Activated CD4-positive, CD25-positive, alpha-beta regulatory T cell (primary cell): ENCODE data around the gene LIG4.
"Not testable (repeated sequence)": the region's sequence is repeated elsewhere in the genome, so short reads cannot be mapped to it uniquely, and the experiment has no call there.

ENCODE experiments used
- DNase-seq, 4 experiments: peaks; one replicate each; lab custom pipeline; 2025; lab: John Stamatoyannopoulos, UW

The LIG4 gene

DNA sequence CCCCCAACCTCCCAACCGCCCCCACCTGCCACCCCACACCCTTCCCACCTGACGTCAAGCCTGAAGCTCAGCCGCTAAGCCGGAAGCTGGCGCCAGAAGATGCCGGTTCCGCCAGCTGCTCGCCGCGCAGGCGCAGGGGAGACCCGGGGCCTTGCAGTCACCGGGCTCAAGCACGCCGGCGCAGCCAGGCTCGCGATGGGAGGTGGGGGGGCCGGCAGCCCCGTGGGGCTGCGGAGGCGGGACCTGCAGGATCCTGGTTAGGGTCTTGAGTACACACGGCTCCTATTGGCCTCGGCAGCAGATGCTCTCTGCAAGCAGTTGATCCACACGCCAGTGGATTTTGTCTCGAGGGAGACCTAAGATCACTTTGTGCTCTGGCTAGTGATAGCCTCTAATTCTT is at the start of gene LIG4:
LIG4 (minus strand) TSS at position 101 of the 400 bp plus-strand sequence. CDS start 4,268 bp downstream, outside the sequence.
- peak; percentile 76 to 93 (median 84) for DNase-seq

DNA sequence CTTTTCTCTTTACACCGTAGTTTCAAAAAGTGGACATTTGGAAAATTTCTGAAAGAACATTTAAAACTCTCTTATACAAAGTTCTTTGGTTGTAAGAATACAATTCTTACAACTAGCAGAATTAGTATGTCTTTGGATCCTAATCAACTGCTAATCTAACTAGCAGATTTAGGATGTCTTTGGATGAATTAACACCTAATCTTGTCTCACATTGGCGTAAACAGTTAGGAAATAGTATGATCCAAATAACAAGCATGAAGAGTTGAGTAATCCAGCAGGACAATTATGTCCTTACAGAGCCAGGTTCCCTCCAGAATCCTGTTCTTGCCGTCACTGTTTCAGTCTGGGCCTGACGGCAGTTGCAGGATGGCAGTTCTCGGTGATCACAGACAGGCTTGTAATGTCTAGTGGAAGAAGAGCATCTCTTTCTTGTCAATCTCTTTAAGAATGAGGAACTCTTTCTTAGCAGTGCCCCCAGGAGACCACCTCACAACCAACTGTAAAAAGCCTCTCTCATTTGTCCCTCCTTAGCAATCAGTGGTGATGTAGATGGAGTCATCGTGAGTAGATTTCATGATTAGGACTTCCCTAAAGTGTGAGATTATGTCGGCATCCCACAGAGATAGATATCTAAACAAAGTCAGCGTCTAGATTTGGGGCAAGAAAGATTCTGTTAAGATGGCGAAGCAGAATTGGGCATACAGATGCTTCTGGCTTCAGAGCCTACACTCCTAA is 48.5 kb upstream of the LIG4 start:
- DNase-seq, result no peak

DNA sequence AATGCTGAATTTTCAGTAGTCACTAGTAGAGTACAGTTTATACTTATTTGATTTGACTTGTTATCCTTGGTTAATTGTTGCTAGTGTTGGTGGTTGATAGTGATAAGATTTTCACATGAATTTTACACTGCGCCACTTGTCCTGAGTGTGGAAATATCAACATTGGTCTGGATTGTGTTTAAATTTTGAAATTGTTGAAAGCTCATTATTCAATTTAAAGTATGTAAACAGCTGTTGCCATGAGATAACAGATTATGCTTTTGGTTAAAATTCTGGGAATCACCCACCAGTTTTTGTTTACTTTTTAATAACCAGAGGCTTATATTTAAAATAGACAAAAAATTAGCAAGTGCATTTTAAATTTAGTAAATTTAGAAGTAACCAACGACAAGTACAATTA is 41.9 kb upstream of the LIG4 start:
- no peak for DNase-seq

DNA sequence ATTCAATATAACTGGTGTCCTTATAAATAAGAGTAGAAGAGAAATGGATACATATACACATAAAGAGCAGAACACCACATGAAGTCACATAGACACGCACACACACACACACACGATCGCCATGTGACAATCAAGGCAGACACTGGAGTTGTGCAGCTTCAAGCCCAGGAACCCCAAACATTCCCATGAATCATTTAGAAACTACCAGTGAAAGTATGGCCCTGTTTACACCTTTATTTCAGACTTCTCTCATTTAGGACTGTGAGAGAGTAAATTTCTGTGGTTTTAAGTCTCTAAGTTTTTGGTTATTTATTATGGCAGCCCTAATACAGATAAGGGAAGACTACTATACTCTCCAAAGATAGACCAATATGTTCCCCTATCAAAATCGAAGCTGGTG is 33.8 kb upstream of the LIG4 start:
- no peak for DNase-seq

DNA sequence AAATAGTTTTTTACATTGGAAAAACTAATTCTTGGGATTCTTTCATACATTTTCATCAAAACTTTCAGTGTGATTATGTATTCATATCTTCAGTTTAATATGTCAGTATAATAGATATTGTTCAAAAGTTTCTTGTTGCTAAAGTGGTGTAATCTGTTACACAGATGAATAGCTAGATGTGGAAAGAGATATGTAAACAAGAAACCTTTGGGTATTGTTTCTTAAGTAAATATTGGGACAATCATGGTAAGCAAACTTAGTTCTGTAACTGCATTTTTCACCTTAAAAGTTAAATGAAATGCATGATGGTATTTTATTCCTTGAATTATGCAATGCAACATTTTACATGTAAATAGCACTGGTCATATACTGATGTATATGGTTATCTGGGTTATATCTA is 15.0 kb upstream of the LIG4 start:
- no peak for DNase-seq

DNA sequence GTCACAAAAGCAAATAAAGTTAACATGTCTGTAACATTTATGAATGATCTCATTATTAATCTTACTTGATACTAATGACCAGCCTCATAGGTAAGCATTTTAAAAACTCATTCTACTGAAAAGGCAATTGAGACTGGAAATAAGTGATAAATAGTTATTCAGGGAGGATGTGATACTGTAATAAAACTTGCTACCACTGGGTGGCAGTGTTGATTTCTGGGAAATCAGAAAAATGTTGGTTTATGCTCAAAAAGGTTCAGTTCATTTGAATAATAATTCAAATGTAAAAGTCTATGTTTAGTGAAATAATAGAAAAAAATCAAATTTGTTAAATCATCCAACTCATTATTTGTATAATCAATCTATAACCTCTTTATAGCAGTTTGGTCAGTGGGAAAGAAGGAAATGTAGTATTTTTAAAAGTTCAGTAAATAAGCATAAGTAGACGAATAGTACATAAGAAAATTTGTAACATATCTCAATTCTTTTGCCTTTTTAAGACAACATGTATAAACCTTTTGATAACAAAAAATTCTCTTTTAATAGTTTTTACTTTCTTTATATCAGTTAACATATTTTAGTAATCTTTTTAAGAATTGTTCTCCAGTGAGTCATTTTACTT is 12.4 kb upstream of the LIG4 start:
- DNase-seq, result peak in 1 of 4 experiments; percentile 3

DNA sequence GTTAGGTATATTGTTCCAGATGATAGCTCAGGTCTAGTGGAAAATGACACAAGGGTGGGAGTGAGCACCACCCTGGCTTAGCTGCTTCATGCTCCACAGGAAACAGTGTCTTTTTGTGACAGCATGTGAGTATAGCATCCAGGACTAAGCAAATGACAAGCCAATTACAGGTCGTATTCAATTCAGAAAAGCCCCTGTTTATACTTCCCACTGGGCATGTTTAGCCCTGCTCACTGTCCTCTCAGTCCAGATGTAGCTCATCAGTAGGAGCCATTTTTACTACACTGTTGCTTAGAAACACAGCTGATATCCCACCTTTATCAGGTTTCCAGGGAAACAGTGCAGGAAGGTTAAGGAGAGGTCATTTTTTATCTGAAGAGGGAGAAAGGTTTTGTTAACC is 10.8 kb upstream of the LIG4 start:
- DNase-seq, result no peak

DNA sequence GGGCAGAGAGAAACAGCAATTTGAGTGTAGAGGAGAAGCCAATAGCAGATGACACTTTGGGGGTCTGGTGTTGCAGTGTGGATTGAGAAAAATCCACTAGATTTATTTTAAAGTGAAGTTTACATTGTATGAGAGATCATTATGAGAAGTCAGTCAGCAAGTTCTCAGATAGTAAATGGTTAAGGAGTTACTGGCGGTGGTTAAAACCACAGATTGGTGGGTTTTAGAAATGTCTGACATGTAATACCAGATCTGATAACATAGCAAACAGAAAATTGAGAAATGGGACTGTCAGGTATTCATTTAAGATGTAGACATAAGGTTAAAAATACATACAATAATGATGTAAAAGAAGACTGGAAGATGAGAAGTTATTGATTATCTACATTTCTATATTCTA is 10.1 kb upstream of the LIG4 start:
- no peak for DNase-seq

DNA sequence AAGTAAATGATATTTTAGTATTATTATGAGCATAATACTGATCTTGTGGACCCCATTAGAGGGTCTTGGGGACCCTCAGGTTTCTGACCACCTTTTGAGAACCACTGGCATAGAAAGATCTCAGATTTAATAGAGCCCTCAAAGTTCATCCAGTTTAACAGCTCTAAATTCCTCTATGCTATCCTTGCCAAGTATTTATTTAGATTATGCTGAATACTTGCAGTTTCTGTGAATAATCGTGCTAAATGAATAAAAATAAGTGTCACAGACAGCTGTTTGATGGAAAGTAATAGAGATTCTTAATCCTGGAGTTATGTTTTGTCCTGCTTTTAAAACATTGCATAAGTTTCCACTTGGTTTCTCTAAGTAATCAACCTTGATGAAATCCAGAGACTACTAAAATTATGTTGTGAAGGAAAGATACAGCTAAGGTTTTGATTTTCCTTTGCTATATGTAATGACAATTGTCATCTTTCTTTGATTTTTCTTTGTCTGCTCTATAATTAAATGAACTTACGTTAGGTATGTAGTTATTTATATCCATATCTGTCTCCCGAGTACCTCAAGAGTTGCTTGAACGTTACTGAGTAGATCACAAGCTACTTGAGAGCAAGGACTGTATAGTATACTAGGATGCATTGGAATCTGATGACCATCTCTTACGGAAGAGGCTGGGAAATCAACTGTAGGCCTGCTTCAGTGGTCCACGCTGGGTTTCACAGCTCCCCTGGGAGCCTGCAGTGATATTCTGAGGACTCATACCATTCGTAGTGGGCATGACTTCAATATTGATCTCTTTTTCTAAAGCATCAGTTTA is 8.6 kb upstream of the LIG4 start:
- DNase-seq, result no peak

DNA sequence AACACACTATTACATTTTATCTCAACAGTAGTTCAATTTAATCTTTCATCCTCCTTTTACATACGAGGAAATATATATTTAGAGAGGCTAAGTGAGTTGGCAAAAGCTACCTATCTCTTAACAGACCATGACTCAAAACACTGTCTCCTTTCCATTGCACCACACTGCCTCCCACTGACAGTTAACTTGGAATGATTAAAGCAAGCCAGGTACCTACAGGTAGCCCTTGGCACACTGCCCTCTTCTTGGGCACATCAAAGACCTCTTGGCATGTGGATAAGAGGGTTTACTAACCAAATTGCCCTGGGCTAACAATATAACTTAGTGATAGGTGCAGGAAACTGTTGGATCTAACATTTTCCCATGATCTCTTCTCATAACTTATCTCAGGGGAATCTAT is 4.7 kb upstream of the LIG4 start:
- no peak for DNase-seq

DNA sequence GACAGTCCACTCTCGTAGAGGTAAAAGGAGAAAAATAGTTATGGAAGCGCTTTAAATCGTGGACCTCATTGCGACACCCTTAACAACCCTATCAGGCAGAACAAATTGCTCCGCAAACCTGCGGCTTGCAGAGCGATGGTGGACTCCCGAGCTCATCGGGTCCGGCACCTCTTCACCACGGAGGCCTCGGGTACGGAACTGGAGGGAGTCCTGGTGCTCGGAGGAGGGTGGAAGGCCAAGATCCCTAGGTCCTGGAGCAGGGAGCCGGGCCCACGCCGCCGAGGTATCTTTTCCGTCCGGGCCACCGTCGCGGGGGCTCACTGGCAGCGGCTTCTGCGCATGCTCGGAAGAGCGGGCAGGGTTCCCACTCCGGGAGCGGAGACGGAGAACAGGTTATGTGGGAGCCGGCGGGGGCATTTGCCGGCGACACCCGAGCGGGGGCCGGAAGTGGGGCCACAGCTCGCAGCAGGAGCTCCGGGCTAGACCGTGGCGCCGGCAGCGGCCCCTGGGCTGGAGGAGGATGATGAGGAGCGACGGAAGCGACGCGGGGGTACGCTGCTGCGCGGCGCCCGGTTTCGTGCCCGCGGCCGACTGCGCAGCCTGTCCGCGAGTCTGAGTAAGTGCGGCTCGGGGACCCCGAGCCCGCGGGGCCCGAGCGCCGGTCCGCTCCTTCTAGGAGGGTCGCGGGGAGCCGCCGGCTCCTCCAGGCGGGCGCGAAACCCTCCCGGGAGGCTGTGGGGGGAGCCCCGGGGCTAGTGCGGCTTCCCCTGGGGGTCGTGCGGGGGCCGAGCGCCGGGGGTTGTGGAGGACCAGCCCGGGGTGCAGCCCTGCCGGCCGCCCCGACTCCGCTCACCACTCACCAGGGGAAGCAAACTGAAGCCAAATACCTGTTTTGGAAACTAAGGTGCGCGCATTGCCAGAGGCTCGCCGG is 3.0 kb upstream of the LIG4 start, which contains the start of gene ABHD13:
ABHD13 (plus strand) TSS at position 349 of the 931 bp plus-strand sequence. CDS start 10,827 bp downstream, outside the sequence.
- DNase-seq, result peak; percentile 83 to 85 (median 84)

DNA sequence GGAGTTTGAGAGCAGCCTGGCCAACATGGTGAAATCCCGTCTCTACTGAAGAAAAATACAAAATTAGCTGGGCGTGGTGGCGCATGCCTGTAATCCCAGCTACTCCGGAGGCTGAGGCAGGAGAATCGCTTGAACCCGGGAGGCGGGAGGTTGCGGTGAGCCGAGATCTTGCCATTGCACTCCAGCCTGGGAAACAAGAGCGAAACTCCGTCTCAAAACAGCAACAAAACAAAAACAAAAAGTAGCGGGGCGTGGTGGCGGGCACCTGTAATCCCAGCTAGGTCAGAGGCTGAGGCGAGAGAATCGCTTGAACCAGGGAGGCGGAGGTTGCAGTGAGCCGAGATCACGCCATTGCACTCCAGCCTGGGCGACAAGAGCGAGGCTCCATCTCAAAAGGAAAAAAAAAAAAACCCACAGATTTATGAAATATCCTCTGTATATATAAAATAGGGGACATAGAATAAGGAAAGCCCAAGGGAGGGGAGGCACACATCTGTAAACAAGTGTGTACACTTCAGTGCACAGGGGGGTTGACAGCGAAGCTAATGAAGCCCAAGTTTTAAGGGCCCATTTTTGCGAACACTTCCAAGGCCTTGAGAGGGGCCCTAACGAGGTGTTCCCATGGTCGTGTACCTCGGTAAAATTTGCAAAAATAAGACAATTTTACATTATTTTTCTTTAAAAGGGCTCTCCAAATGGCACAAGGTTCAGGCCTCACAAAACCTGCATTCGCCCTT is 2.1 kb upstream of the LIG4 start:
- not testable (repeated sequence) for DNase-seq

DNA sequence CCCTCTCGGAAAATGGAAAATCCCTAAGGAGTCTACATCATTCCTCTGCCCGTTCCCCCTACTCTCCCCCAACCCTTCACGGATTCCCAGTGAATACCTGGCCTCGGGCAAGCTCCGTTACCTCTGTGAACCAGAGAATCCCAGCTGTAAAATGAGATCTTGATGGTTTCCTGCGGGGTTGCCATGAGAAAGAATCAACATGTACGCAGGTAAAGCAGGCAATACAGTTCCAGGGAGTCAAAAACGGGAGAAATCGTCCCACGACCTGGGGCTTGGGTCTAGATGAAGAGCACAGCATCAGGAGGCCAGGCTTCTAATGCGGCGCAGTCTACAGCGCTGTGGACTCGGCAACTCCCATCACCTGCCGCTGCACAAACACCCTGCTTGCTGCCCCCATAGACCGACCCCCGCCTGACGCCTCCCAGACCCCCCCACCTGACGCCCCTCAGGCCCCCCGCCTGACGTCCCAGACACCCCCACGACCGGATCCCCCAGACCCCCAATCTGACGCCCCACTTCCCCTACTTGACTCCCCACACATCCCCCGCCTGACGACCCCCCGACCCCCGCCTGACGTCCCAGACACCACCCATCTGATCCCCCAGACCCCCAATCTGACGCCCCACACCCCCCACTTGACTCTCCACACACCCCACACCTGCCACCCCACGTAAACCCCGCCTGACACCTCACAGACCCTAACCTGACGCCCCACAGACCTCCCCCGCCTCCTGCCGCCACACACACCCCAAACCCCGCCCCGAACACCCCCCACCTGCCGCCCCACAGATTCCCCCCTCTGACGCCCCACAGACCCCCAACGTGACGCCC is 680 bp downstream of the LIG4 start:
- peak in 1 of 4 experiments; percentile 32 for DNase-seq

DNA sequence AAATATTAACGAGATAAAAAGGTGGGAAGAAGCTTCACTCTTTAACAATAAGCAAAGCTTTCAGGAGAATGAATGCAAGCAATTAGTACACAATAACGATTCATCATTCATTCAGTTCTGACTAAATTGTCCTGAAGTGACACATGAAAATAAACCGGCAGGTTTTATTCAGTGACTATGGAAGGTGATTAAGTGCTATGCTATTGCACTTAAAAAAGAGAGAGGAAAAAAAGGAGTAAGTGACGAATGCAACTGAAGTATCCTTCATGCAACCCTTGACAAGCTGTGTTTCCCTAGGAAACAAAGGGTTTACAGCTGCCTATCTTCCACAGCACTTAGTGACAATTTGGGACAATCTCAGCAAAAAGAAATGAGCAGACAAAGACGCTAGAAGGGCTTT is 1.4 kb downstream of the LIG4 start:
- no peak for DNase-seq

DNA sequence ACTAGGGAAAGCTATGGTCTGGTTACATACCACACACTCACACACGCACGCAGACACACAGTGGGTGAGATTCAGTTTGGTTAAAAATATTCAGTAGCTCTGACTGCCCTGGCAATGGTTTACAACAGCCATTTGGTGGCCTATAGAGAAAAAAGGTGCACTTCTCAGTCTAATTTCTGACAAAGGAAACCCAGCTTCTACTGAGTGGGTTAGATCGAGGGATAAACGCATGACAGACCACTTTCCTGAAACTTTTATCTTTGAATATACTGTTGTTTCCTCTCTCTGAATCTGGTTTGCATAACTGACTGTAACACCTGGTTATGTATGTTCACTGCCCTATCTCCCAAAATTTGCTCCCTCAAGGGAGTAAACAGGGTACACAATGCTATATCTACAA is 2.5 kb downstream of the LIG4 start:
- no peak for DNase-seq

DNA sequence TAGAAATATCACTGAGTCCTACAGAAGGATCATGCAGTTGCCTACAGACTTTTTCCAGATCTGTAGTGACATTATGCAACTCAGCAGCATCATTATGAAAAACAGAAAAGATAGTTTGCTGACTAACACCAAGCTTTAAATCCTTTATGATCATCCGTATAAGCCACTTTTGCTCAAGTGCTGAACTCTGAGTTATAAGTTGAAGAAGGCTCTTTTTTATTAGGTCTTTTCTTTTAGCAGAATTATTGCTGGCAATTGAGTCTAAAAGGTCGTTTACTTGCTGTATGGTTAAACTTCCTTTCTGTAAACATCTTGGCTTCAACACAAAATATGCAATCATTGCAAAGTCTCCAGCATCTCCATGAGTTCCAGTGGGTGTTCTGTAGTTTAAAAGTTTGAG is 4.8 kb downstream of the LIG4 start:
- no peak for DNase-seq

DNA sequence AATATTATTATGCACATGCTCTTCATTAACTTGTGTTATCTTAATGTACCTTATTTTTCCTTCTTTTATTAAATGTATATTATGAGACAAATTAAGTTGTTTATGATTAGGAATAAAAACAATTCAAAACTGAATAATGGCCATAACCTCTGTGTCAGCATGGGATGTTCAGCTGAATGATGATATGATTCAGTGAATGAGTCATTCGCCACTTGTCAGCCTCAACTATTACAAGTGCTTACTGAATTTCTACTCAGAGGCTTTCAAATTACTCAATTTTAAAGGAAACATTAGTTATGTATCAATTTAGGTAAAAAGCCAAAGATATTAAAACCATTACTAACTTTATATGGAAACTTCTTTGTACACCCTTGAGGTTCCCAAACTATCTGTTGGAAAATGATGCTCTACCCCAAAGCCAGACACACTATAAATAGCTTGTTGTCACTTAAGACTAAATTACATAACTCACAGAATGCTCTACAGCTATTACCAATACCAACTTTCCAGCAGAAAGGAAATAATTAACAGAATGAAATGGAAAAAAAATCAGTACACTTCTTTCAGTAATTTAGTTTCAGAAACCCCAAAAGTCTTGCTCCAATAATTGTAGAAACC is 14.4 kb downstream of the LIG4 start:
- no peak for DNase-seq

DNA sequence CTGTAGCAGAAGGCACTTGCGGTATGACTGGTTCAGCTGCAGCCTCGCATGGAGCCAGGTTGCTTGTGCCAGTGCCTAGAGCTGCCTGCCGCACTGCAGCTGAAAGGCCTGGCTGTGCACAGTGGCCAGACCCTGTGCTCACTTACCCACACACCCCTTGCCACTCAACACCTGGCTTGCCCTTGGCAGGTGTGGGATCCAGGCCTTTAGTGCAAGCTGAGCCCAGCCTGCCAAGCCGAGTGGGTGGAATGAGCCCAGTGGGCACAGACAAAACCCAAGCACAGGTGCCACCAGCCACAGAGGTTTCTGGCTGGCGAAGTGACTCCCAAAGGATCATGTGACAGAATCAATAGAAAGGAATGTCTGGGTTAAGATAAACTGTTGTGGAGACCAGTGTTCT is 19.5 kb downstream of the LIG4 start:
- DNase-seq, result no peak

DNA sequence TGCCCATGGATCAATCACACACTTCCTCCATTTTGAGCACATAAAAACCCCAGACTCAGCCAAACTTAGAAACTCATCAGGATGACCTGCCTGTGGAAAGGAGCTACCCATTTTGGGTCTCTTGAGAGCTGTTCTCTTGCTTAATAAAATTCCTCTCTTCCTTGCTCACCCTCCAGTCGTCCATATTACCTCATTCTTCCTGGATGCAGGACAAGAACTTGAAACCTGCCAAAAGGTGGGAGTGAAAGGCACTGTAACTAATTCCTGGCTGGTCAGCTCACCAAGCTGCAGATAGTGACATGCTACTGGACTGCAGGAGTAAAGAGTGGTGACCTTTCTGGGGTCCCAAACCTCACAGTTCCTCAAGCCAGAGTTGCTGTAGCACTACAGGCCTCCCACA is 20.2 kb downstream of the LIG4 start:
- DNase-seq, result no peak
